Neural cell (in vitro differentiated cells): ENCODE results near the gene NHLRC4. TPM values are rescaled to one million over a fixed set of nuclear protein-coding genes. Genes with fewer than 3 reads are reported as not detected.

Source experiments
- H2AFZ ChIP-seq: fragments of 200-600, 300-800 bp; sonication (generic), shearing (Covaris generic); 2 replicates; pipeline ENCODE4 v1.6.0; 2014; ENCODE audit warnings: low read depth, mild to moderate bottlenecking, antibody characterized with exemption, low read length, moderate library complexity
- H3F3A ChIP-seq: fragments of 200-600 bp; shearing (Covaris generic); 2 replicates; pipeline ENCODE4 v1.6.1; 2016; ENCODE audit warnings: mild to moderate bottlenecking, moderate library complexity, mixed read lengths, antibody characterized with exemption, low read length; ENCODE audit not compliant: insufficient read depth, poor library complexity, severe bottlenecking
- H3K27ac ChIP-seq: fragments of 200-600, 300-800 bp; sonication (generic), shearing (Covaris generic); 2 replicates; pipeline ENCODE4 v1.5.1; 2014; ENCODE audit warnings: mild to moderate bottlenecking, low read length, moderate library complexity
- H3K27me3 ChIP-seq: fragments of 300-800, 200-600 bp; sonication (generic), shearing (Covaris generic); 2 replicates; pipeline ENCODE4 v1.6.0; 2014; ENCODE audit warnings: mild to moderate bottlenecking, low read depth, low read length, moderate library complexity; ENCODE audit not compliant: insufficient read depth
- H3K36me3 ChIP-seq: fragments of 300-800, 200-600 bp; sonication (generic), shearing (Covaris generic); 2 replicates; pipeline ENCODE4 v1.5.1; 2014; ENCODE audit warnings: mild to moderate bottlenecking, antibody characterized with exemption, low read length, moderate library complexity; ENCODE audit not compliant: insufficient read depth
- H3K4me2 ChIP-seq: fragments of 300-800, 200-600 bp; sonication (generic), shearing (Covaris generic); 2 replicates; pipeline ENCODE4 v1.6.0; 2014; ENCODE audit warnings: mild to moderate bottlenecking, low read length
- H3K4me3 ChIP-seq: fragments of 300-800, 200-600 bp; sonication (generic), shearing (Covaris generic); 2 replicates; pipeline ENCODE4 v1.5.1; 2014; ENCODE audit warnings: mild to moderate bottlenecking, low read length, moderate library complexity
- H3K79me2 ChIP-seq: fragments of 200-600 bp; shearing (Covaris generic); replicated peaks from 2 replicates; pipeline ENCODE4 v1.6.0; 2014; ENCODE audit warnings: mild to moderate bottlenecking, low read length, moderate library complexity; ENCODE audit not compliant: insufficient read depth
- H3K9ac ChIP-seq: fragments of 300-800, 200-600 bp; sonication (generic), shearing (Covaris generic); 2 replicates; pipeline ENCODE4 v1.6.1; 2016; ENCODE audit warnings: mild to moderate bottlenecking, low read length, mixed read lengths
- H3K9me2 ChIP-seq: fragments of 200-600 bp; shearing (Covaris generic); 2 replicates; pipeline ENCODE4 v1.6.1; 2016; ENCODE audit warnings: mild to moderate bottlenecking, low read length, mixed read lengths; ENCODE audit not compliant: insufficient read depth
- H3K9me3 ChIP-seq: fragments of 200-600, 300-800 bp; sonication (generic), shearing (Covaris generic); 2 replicates; pipeline ENCODE4 v1.6.1; 2016; ENCODE audit warnings: mild to moderate bottlenecking, mixed run types, low read length, moderate library complexity, mixed read lengths
- H4K20me1 ChIP-seq: fragments of 200-600 bp; shearing (Covaris generic); 2 replicates; pipeline ENCODE4 v1.6.1; 2016; ENCODE audit warnings: mild to moderate bottlenecking, mixed run types; ENCODE audit not compliant: insufficient read depth
- EP300 ChIP-seq: fragments of 450-650 bp; conservative IDR thresholded peaks from 2 replicates; pipeline ENCODE4 v1.6.1; 2014; ENCODE audit warnings: antibody characterized with exemption, mild to moderate bottlenecking, moderate library complexity; ENCODE audit not compliant: poor library complexity, severe bottlenecking
- EZH2 ChIP-seq: fragments of 200-600, 300-800 bp; shearing (Covaris generic), sonication (generic); IDR thresholded peaks from 2 replicates; pipeline ENCODE4 v1.6.1; 2014; ENCODE audit warnings: antibody characterized with exemption, low read length, borderline replicate concordance, mild to moderate bottlenecking; ENCODE audit not compliant: insufficient read depth, poor library complexity, severe bottlenecking
- MXI1 ChIP-seq: fragments of 450-650 bp; conservative IDR thresholded peaks from 2 replicates; pipeline ENCODE4 v1.6.1; 2014; ENCODE audit warnings: antibody characterized with exemption, mild to moderate bottlenecking; ENCODE audit not compliant: poor library complexity, severe bottlenecking
- POLR2AphosphoS5 ChIP-seq: IDR thresholded peaks from 2 replicates; pipeline ENCODE4 v1.6.1; 2012
- RAD21 ChIP-seq: fragments of 450-650 bp; conservative IDR thresholded peaks from 2 replicates; pipeline ENCODE4 v1.6.1; 2014; ENCODE audit warnings: antibody characterized with exemption, mild to moderate bottlenecking, moderate library complexity
- SMC3 ChIP-seq: fragments of 450-650 bp; conservative IDR thresholded peaks from 2 replicates; pipeline ENCODE4 v1.6.1; 2014; ENCODE audit warnings: antibody characterized with exemption, mild to moderate bottlenecking, moderate library complexity; ENCODE audit not compliant: poor library complexity
- TAF1 ChIP-seq: IDR thresholded peaks from 2 replicates; pipeline ENCODE4 v1.6.1; 2012; ENCODE audit warnings: low read depth
- polyA plus RNA-seq: library from polyadenylated mRNA; depleted of rRNA; stranded (reverse); fragments of >200 nt; gene quantifications from 2 replicates; pipeline ENCODE4 v1.2.3, GENCODE V29; 2014
- TF ChIP-seq, protein P1 (sequence below): fragments of 450-650 bp; IDR thresholded peaks from 2 replicates; pipeline ENCODE4 v1.5.1; 2014; ENCODE audit warnings: antibody characterized with exemption, mild to moderate bottlenecking, moderate library complexity; ENCODE audit not compliant: poor library complexity, severe bottlenecking
- TF ChIP-seq, protein P2 (sequence below): IDR thresholded peaks from 2 replicates; pipeline ENCODE4 v1.6.1; 2012; ENCODE audit warnings: borderline replicate concordance

NHLRC4 gene
- polyA plus RNA-seq, 1 donor from 2014 or later, result not detected

DNA sequence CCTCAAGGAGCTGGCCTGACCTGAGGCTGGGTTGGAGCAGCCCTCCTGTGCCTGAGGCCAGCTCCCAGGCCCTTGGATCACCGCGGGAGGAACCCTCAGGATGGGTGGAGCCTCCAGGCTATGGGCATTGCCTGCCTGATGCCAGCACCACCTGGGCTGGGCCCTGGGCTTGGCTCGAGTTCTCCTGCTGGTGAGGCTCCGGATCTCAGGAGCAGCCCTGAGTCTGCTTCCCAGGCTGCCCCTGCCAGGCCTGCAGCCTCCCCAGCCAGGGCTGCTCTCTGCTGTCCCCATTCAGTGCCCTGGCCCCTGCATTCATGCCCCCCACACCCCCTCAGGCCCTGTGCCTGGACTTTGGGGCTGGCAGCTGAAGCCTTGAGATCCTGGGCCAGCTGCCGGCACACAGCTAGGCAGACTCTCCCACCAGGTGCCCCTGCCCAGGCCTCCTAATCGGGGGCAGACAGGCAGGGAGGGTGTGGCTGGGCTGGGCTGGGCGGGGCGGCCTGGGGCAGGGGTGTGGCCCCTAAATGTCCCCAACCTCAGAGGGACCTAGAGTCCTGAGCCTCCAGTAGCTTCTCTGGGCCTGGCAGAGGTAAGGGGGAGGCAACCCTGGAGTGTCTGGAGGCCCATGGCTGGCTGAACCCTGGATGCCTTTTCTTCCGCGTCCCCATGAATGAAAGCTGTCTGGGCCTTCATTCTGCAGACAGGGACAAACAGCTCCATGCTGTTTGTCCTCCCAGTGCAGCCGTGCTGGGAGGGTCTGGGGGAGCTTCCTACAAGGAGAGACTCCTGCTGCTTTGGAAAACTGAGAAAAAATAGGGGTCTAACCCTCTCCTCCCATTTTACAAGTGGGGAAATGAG is 1.8 kb downstream of the NHLRC4 start:
- Histone ChIP-seq H2AFZ (peak overlapping the region; percentile 69), H3K79me2 (peaks cover 15% of the 10 kb centered on the region), H4K20me1 (no peaks in the 10 kb centered on the region), H3K36me3 (no peaks in the 10 kb centered on the region), H3F3A (no peaks in the 10 kb centered on the region), H3K4me3 (peak overlapping the region; percentile 73), H3K27me3 (no peaks in the 10 kb centered on the region), H3K9me2 (no peaks in the 10 kb centered on the region), H3K9me3 (no peaks in the 10 kb centered on the region), H3K4me2 (peak overlapping the region; percentile 48), H3K27ac (no peak overlapping the region), H3K9ac (peak overlapping the region; percentile 80)
- TF ChIP-seq EZH2, result no peak
- no peak for TF ChIP-seq POLR2AphosphoS5

DNA sequence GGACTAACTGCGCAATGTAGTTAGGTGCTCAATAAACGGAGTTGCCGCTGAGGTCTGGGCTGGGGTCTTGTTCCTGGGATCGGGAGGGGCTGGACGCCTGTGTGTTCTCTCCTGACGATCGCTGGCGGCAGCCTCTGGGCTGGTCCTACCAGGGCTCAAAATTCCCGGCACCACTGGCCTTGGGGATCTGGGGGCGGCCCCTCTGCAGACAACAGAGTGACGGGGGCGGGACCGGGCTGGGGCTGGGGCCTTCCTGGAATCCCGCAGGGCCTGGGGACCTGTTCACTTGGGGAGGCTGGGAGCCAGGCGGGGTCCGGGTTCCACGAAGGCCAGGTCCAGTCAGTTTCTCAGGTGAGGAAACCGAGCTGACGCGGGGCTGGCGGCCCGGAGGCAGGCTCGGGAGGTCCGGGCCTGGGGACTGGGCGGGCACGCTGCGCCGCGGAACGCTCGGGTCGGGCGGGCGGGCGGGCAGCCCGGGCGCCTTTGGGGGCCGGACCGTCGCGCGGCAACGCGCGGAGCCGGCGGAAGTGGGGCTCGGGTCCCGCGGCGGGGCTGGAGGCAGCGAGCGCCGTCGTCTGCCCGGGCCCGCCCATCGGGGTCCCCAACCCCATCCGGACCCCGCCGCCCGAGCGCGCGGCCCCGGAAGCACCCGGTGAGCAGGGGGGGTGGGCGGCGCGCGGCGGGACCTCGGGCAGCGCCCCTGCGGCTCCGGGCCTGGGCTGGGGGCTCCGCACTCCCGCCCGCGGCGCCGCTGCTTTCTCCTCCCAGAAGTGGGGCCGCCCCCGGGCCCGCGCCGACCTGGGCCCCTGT is 2.8 kb downstream of the NHLRC4 start, which contains the start of gene PIGQ:
Gene PIGQ (plus strand): TSS at position 524 of the 810 bp plus-strand sequence. CDS start 4,107 bp downstream, outside the sequence.
- peaks cover 15% of the 10 kb centered on the region for H3K79me2 ChIP-seq
- peak within 1 kb of the TSS; percentile 69 for H2AFZ ChIP-seq
- no peaks in the 10 kb centered on the region for H3F3A ChIP-seq
- H3K4me3 ChIP-seq, result peak within 1 kb of the TSS; percentile 79
- H3K9me3 ChIP-seq, result no peaks in the 10 kb centered on the region
- peak within 1 kb of the TSS; percentile 80 for H3K9ac ChIP-seq
- H3K4me2 ChIP-seq, result peak within 1 kb of the TSS; percentile 82
- no peaks in the 10 kb centered on the region for H3K27me3 ChIP-seq
- TF ChIP-seq, protein P1, sequence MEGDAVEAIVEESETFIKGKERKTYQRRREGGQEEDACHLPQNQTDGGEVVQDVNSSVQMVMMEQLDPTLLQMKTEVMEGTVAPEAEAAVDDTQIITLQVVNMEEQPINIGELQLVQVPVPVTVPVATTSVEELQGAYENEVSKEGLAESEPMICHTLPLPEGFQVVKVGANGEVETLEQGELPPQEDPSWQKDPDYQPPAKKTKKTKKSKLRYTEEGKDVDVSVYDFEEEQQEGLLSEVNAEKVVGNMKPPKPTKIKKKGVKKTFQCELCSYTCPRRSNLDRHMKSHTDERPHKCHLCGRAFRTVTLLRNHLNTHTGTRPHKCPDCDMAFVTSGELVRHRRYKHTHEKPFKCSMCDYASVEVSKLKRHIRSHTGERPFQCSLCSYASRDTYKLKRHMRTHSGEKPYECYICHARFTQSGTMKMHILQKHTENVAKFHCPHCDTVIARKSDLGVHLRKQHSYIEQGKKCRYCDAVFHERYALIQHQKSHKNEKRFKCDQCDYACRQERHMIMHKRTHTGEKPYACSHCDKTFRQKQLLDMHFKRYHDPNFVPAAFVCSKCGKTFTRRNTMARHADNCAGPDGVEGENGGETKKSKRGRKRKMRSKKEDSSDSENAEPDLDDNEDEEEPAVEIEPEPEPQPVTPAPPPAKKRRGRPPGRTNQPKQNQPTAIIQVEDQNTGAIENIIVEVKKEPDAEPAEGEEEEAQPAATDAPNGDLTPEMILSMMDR, result no peak
- TF ChIP-seq SMC3 (no peak), MXI1 (peak; percentile 54), TAF1 (no peak), EZH2 (no peak), RAD21 (no peak), EP300 (no peak), POLR2AphosphoS5 (peak; percentile 40)
- TF ChIP-seq, protein P2, sequence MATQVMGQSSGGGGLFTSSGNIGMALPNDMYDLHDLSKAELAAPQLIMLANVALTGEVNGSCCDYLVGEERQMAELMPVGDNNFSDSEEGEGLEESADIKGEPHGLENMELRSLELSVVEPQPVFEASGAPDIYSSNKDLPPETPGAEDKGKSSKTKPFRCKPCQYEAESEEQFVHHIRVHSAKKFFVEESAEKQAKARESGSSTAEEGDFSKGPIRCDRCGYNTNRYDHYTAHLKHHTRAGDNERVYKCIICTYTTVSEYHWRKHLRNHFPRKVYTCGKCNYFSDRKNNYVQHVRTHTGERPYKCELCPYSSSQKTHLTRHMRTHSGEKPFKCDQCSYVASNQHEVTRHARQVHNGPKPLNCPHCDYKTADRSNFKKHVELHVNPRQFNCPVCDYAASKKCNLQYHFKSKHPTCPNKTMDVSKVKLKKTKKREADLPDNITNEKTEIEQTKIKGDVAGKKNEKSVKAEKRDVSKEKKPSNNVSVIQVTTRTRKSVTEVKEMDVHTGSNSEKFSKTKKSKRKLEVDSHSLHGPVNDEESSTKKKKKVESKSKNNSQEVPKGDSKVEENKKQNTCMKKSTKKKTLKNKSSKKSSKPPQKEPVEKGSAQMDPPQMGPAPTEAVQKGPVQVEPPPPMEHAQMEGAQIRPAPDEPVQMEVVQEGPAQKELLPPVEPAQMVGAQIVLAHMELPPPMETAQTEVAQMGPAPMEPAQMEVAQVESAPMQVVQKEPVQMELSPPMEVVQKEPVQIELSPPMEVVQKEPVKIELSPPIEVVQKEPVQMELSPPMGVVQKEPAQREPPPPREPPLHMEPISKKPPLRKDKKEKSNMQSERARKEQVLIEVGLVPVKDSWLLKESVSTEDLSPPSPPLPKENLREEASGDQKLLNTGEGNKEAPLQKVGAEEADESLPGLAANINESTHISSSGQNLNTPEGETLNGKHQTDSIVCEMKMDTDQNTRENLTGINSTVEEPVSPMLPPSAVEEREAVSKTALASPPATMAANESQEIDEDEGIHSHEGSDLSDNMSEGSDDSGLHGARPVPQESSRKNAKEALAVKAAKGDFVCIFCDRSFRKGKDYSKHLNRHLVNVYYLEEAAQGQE, result no peak
- no peaks in the 10 kb centered on the region for H4K20me1 ChIP-seq
- no peaks in the 10 kb centered on the region for H3K36me3 ChIP-seq
- peak within 1 kb of the TSS; percentile 39 for H3K27ac ChIP-seq
- H3K9me2 ChIP-seq, result no peaks in the 10 kb centered on the region
